ENCODE results near the gene DNAH12.
A peak's percentile ranks its signal among the peaks of the same experiment; 100 is the strongest.

The DNAH12 gene

GRCh38 chr3:57583544-57583943, 39.4 kb upstream of the DNAH12 start:
- no peak overlapping the region for H2AFZ ChIP-seq (ENCODE audit: low read depth)
- H3K4me1 ChIP-seq (ENCODE audit: low read depth, poor library complexity, severe bottlenecking) = peaks cover 17% of the 10 kb centered on the region
- H3K4me2 ChIP-seq = no peak overlapping the region
- H4K20me1 ChIP-seq (ENCODE audit: insufficient read depth) = no peaks in the 10 kb centered on the region
- no peaks in the 10 kb centered on the region for H3K36me3 ChIP-seq (ENCODE audit: insufficient read depth)
- H3K79me2 ChIP-seq (ENCODE audit: insufficient read depth, low read depth) = peaks cover 44% of the 10 kb centered on the region
- H3K27me3 ChIP-seq (ENCODE audit: insufficient read depth, low read depth) = no peaks in the 10 kb centered on the region
- H3K9ac ChIP-seq = no peak overlapping the region
- H3K4me3 ChIP-seq (IDR thresholded peaks at IDR 0.05; ENCODE audit: insufficient read depth, low read depth, low read length) = no peak overlapping the region
- H3K27ac ChIP-seq = no peak overlapping the region
- TF ChIP-seq CTCF (conservative IDR thresholded peaks at IDR 0.05; ENCODE audit: low read depth, low read length) = no peak

GRCh38 chr3:57582474-57583168, 38.5 kb upstream of the DNAH12 start:
- Histone ChIP-seq H3K27ac (no peak overlapping the region; the same call in 1 of the 2 replicates), H3K4me1 (ENCODE audit: low read depth, poor library complexity, severe bottlenecking) (peaks cover 17% of the 10 kb centered on the region), H3K4me3 (IDR thresholded peaks at IDR 0.05; ENCODE audit: insufficient read depth, low read depth, low read length) (no peak overlapping the region), H3K36me3 (ENCODE audit: insufficient read depth) (no peaks in the 10 kb centered on the region), H3K9ac (no peak overlapping the region), H3K4me2 (peak overlapping the region; percentile 21; the same call in 1 of the 2 replicates), H3K27me3 (ENCODE audit: insufficient read depth, low read depth) (no peaks in the 10 kb centered on the region), H2AFZ (ENCODE audit: low read depth) (no peak overlapping the region), H3K79me2 (ENCODE audit: insufficient read depth, low read depth) (peaks cover 36% of the 10 kb centered on the region; the same call in 1 of the 2 replicates), H4K20me1 (ENCODE audit: insufficient read depth) (no peaks in the 10 kb centered on the region)
- TF ChIP-seq CTCF (conservative IDR thresholded peaks at IDR 0.05; ENCODE audit: low read depth, low read length) = peak; percentile 48; the same call in 1 of the 2 replicates

- H4K20me1 ChIP-seq (ENCODE audit: insufficient read depth) = no peaks in the 10 kb centered on the region
- H3K4me1 ChIP-seq (ENCODE audit: low read depth, poor library complexity, severe bottlenecking) = peaks cover 6% of the 10 kb centered on the region
- H3K27ac ChIP-seq = no peak overlapping the region
- peaks cover 17% of the 10 kb centered on the region; the same call in 1 of the 2 replicates for H3K79me2 ChIP-seq (ENCODE audit: insufficient read depth, low read depth)
- H2AFZ ChIP-seq (ENCODE audit: low read depth) = no peak overlapping the region
- H3K27me3 ChIP-seq (ENCODE audit: insufficient read depth, low read depth) = no peaks in the 10 kb centered on the region
- H3K4me3 ChIP-seq (IDR thresholded peaks at IDR 0.05; ENCODE audit: insufficient read depth, low read depth, low read length) = no peak overlapping the region
- H3K9ac ChIP-seq = no peak overlapping the region
- H3K36me3 ChIP-seq (ENCODE audit: insufficient read depth) = no peaks in the 10 kb centered on the region
- H3K4me2 ChIP-seq = no peak overlapping the region
- no peak for TF ChIP-seq CTCF (conservative IDR thresholded peaks at IDR 0.05; ENCODE audit: low read depth, low read length)
These were observed 33.7 kb upstream of the DNAH12 start for GRCh38 chr3:57577801-57578200.

GRCh38 chr3:57575966-57576626, 32.0 kb upstream of the DNAH12 start:
- Histone ChIP-seq H3K27me3 (ENCODE audit: insufficient read depth, low read depth) (no peaks in the 10 kb centered on the region), H3K36me3 (ENCODE audit: insufficient read depth) (no peaks in the 10 kb centered on the region), H2AFZ (ENCODE audit: low read depth) (no peak overlapping the region), H3K27ac (no peak overlapping the region), H4K20me1 (ENCODE audit: insufficient read depth) (no peaks in the 10 kb centered on the region), H3K4me2 (no peak overlapping the region), H3K4me1 (ENCODE audit: low read depth, poor library complexity, severe bottlenecking) (no peaks in the 10 kb centered on the region), H3K4me3 (IDR thresholded peaks at IDR 0.05; ENCODE audit: insufficient read depth, low read depth, low read length) (no peak overlapping the region), H3K9ac (no peak overlapping the region), H3K79me2 (ENCODE audit: insufficient read depth, low read depth) (peaks cover 9% of the 10 kb centered on the region; the same call in 1 of the 2 replicates)
- no peak for TF ChIP-seq CTCF (conservative IDR thresholded peaks at IDR 0.05; ENCODE audit: low read depth, low read length)
